OCI-LY1 (cell line): ENCODE measurements around the gene DIAPH3.

Source experiments
- H2AFZ ChIP-seq: fragments of 200-600 bp; sonication (generic), shearing (Covaris generic); 2 replicates; pipeline ENCODE4 v1.6.0; 2014; ENCODE audit warnings: antibody characterized with exemption, mild to moderate bottlenecking, low read length
- H3F3A ChIP-seq: fragments of 200-600 bp; sonication (generic), shearing (Covaris generic); 2 replicates; pipeline ENCODE4 v1.6.0; 2014; ENCODE audit warnings: mild to moderate bottlenecking, antibody characterized with exemption, low read length, moderate library complexity; ENCODE audit not compliant: insufficient read depth
- H3K27ac ChIP-seq: fragments of 200-600 bp; sonication (generic); 2 replicates; pipeline ENCODE4 v1.5.1; 2014; ENCODE audit warnings: low read length, mixed run types, mild to moderate bottlenecking, low read depth; ENCODE audit not compliant: poor library complexity, severe bottlenecking
- H3K27me3 ChIP-seq: fragments of 200-600 bp; sonication (generic); 2 replicates; pipeline ENCODE4 v1.6.0; 2014; ENCODE audit warnings: antibody characterized with exemption, mild to moderate bottlenecking, low read length, moderate library complexity; ENCODE audit not compliant: insufficient read depth
- H3K36me3 ChIP-seq: fragments of 200-600 bp; sonication (generic); 2 replicates; pipeline ENCODE4 v1.6.1; 2014; ENCODE audit warnings: mild to moderate bottlenecking, antibody characterized with exemption, low read length, moderate library complexity, mixed read lengths; ENCODE audit not compliant: insufficient read depth
- H3K4me1 ChIP-seq: fragments of 200-600 bp; sonication (generic); 2 replicates; pipeline ENCODE4 v1.5.1; 2014; ENCODE audit warnings: mild to moderate bottlenecking, low read length, moderate library complexity; ENCODE audit not compliant: insufficient read depth, severe bottlenecking
- H3K4me2 ChIP-seq: fragments of 200-600 bp; sonication (generic), shearing (Covaris generic); 2 replicates; pipeline ENCODE4 v1.6.1; 2014; ENCODE audit warnings: low read length
- H3K4me3 ChIP-seq: fragments of 200-600 bp; sonication (generic); 2 replicates; pipeline ENCODE4 v1.5.1; 2014; ENCODE audit warnings: low read length, low read depth, mild to moderate bottlenecking, mixed read lengths; ENCODE audit not compliant: poor library complexity, severe bottlenecking
- H3K79me2 ChIP-seq: fragments of 200-600 bp; shearing (Covaris generic); 2 replicates; pipeline ENCODE4 v1.6.1; 2016; ENCODE audit warnings: mixed run types, low read length, mixed read lengths; ENCODE audit not compliant: insufficient read depth
- H3K9ac ChIP-seq: fragments of 200-600 bp; sonication (generic), shearing (Covaris generic); 2 replicates; pipeline ENCODE4 v1.6.1; 2014; ENCODE audit warnings: mild to moderate bottlenecking, low read length, mixed read lengths
- H3K9me2 ChIP-seq: fragments of 200-600 bp; sonication (generic), shearing (Covaris generic); 2 replicates; pipeline ENCODE4 v1.6.1; 2014; ENCODE audit warnings: low read depth, mild to moderate bottlenecking, low read length, mixed read lengths
- H3K9me3 ChIP-seq: fragments of 200-600 bp; shearing (Covaris generic); 2 replicates; pipeline ENCODE4 v1.6.1; 2014; ENCODE audit warnings: low read length, mixed read lengths
- H4K20me1 ChIP-seq: fragments of 200-600 bp; sonication (generic), shearing (Covaris generic); 2 replicates; pipeline ENCODE4 v1.6.0; 2016; ENCODE audit warnings: mild to moderate bottlenecking, low read length; ENCODE audit not compliant: insufficient read depth
- CTCF ChIP-seq: fragments of 200-600 bp; sonication (generic), shearing (Covaris generic); IDR thresholded peaks from 2 replicates; pipeline ENCODE4 v1.5.1; 2017; ENCODE audit warnings: mild to moderate bottlenecking, antibody characterized with exemption, low read length, moderate library complexity, mixed read lengths
- EZH2 ChIP-seq: fragments of 200-600 bp; sonication (generic), shearing (Covaris generic); IDR thresholded peaks from 2 replicates; pipeline ENCODE4 v1.8.0; 2017; ENCODE audit warnings: borderline replicate concordance, mixed run types, mild to moderate bottlenecking, antibody characterized with exemption, low read length, moderate library complexity, mixed read lengths

The DIAPH3 gene

GRCh38 chr13:59879281-59879680, 284.4 kb downstream of the DIAPH3 start:
- Histone ChIP-seq H3K79me2 (no peaks in the 10 kb centered on the region), H3K36me3 (peaks cover 16% of the 10 kb centered on the region), H4K20me1 (no peaks in the 10 kb centered on the region), H3K9me2 (no peaks in the 10 kb centered on the region), H3K9ac (no peak overlapping the region), H3K4me2 (no peak overlapping the region), H3K27ac (no peak overlapping the region), H3K4me1 (peaks cover 1% of the 10 kb centered on the region), H3K27me3 (no peaks in the 10 kb centered on the region), H3K4me3 (no peak overlapping the region), H2AFZ (no peak overlapping the region), H3K9me3 (no peaks in the 10 kb centered on the region), H3F3A (no peaks in the 10 kb centered on the region)
- TF ChIP-seq EZH2, result no peak
- TF ChIP-seq CTCF, result no peak

DNA sequence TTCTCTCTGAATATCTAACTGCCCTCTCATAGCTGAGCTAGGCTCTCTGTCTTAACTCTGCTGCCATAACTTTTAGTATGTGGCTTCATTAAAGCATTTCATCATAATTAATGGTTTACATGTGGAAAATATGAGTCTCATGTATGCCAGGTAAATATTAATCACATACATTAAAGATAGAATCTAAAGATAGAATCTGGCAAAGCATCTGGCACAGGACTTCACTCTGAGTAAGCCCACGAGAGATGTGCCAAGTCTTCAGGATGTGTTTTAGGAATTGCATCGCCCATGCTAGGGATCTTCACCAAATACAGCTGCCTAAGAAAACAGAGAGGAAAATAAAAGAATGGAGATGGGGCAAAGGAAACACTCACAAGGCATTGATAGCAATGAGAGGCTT, 285.8 kb downstream of the DIAPH3 start:
- Histone ChIP-seq H2AFZ (no peak overlapping the region), H3K9ac (no peak overlapping the region), H3K9me3 (no peaks in the 10 kb centered on the region)

GRCh38 chr13:59874973-59875372, 288.8 kb downstream of the DIAPH3 start:
- Histone ChIP-seq H3K9me3 (no peaks in the 10 kb centered on the region), H3K79me2 (no peaks in the 10 kb centered on the region), H3K9me2 (no peaks in the 10 kb centered on the region), H3K4me2 (no peak overlapping the region), H3K27ac (no peak overlapping the region), H3F3A (no peaks in the 10 kb centered on the region), H3K36me3 (peaks cover 16% of the 10 kb centered on the region), H3K27me3 (no peaks in the 10 kb centered on the region), H4K20me1 (no peaks in the 10 kb centered on the region), H3K4me3 (no peak overlapping the region), H2AFZ (no peak overlapping the region), H3K4me1 (peaks cover 22% of the 10 kb centered on the region), H3K9ac (no peak overlapping the region)
- TF ChIP-seq CTCF (no peak), EZH2 (no peak)

More for the DNA sequence above, 285.8 kb downstream of the DIAPH3 start:
- no peak overlapping the region for H3K4me2 ChIP-seq
- no peaks in the 10 kb centered on the region for H4K20me1 ChIP-seq
- no peaks in the 10 kb centered on the region for H3K79me2 ChIP-seq
- no peaks in the 10 kb centered on the region for H3F3A ChIP-seq
- peaks cover 15% of the 10 kb centered on the region for H3K4me1 ChIP-seq
- H3K9me2 ChIP-seq, result no peaks in the 10 kb centered on the region
- H3K4me3 ChIP-seq, result no peak overlapping the region
- TF ChIP-seq EZH2, result no peak
- peaks cover 16% of the 10 kb centered on the region for H3K36me3 ChIP-seq
- no peak overlapping the region for H3K27ac ChIP-seq
- H3K27me3 ChIP-seq, result no peaks in the 10 kb centered on the region

GRCh38 chr13:59873856-59874255, 289.9 kb downstream of the DIAPH3 start:
- no peak overlapping the region for H3K4me2 ChIP-seq
- H3K27ac ChIP-seq, result peak overlapping the region; percentile 12
- peaks cover 16% of the 10 kb centered on the region for H3K36me3 ChIP-seq
- no peaks in the 10 kb centered on the region for H3K27me3 ChIP-seq
- H3K4me1 ChIP-seq, result peaks cover 30% of the 10 kb centered on the region
- TF ChIP-seq EZH2, result no peak
- no peak for TF ChIP-seq CTCF
- H3K9me3 ChIP-seq, result no peaks in the 10 kb centered on the region
- H4K20me1 ChIP-seq, result no peaks in the 10 kb centered on the region
- no peaks in the 10 kb centered on the region for H3F3A ChIP-seq
- H2AFZ ChIP-seq, result no peak overlapping the region
- H3K9ac ChIP-seq, result no peak overlapping the region
- no peaks in the 10 kb centered on the region for H3K9me2 ChIP-seq
- H3K79me2 ChIP-seq, result no peaks in the 10 kb centered on the region
- H3K4me3 ChIP-seq, result no peak overlapping the region
